ENCODE results near the gene TNFAIP8L3. TPM values are rescaled to one million over a fixed set of nuclear protein-coding genes. Genes with fewer than 3 reads are reported as not detected.

Gene TNFAIP8L3
- total and polyA plus RNA-seq, 9 of the 15 experiments (the other 6 are each of a cell fraction or from before 2014, with no cell fraction given), result 0.13 TPM; not detected in 8

DNA sequence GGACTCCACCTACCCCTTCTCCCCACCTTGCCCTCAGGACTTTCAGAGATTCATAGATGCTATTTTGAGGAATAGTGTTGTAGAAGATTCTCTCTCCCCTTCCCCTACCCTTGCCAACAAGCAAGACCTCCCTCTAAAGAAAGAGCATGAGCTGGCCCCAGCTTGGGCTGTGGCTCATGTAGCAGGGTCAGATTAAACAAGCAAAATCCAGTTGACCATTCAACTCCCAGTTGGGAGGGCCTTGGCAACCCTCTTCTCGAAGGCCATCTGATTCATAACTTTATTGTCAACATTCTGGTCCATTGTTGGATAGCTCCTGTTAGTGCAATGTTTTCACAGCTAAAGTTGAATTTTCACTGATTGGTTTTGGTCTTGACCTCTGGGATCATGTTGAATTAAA is 41.1 kb downstream of the TNFAIP8L3 start:
- WGBS (ENCODE audit: insufficient coverage, low coverage, missing lambda C conversion rate), result 13% methylated on average over 1 of the region's 1 CpG
- intact Hi-C loops (cut with micrococcal nuclease), result no loop called here
- no peaks in the 10 kb centered on the region; the same call in 2 of the 3 replicates for H3K79me2 ChIP-seq (ENCODE audit: control insufficient read depth, insufficient read depth, low read length)
- peaks cover 9% of the 10 kb centered on the region for H4K20me1 ChIP-seq (replicated peaks; ENCODE audit: control insufficient read depth, insufficient read depth, low read length)
- H3K9ac ChIP-seq (ENCODE audit: insufficient read depth in 1 of 2, low read depth in 2 of 2, low read length in 2 of 2), result no peak overlapping the region
- no peak overlapping the region for H3K4me3 ChIP-seq
- in situ Hi-C loops (cut with MboI), result no loop called here
- TF ChIP-seq BHLHE40 (IDR thresholded peaks at IDR 0.05; ENCODE audit: low read length) (no peak), ZNF224 (CRISPR knock-in tag; IDR thresholded peaks at IDR 0.05) (no peak), TCF7L2 (IDR thresholded peaks at IDR 0.05; ENCODE audit: low read depth, low read length) (no peak), ZNF644 (tag; IDR thresholded peaks at IDR 0.05; ENCODE audit: low read depth) (no peak)
- BruUV-seq (replicated peaks), result no TSS peak
- no peak for DNase-seq (ENCODE audit: extremely low read depth in 1 of 4, low spot score in 3 of 4)
- H2AFZ ChIP-seq (ENCODE audit: low read depth, low read length), result no peak overlapping the region
- ATAC-seq, result no peak
- H3K36me3 ChIP-seq (ENCODE audit: control insufficient read depth, insufficient read depth, low read length), result no peaks in the 10 kb centered on the region
- H3K27ac ChIP-seq (ENCODE audit: extremely low read depth, low read depth, low read length), result no peak overlapping the region
- H3K27me3 ChIP-seq (ENCODE audit: control insufficient read depth in 2 of 2, insufficient read depth in 2 of 2, low read length in 2 of 2), result peaks cover 2 to 5% of the 10 kb centered on the region in 2 experiments; a peak in 4 of 5 replicates
- H3K4me1 ChIP-seq (replicated peaks in 1 of 2; ENCODE audit: control insufficient read depth in 2 of 2, insufficient read depth in 2 of 2, low read length in 2 of 2), result no peaks in the 10 kb centered on the region
- H3K9me3 ChIP-seq (replicated peaks; ENCODE audit: control insufficient read depth, insufficient read depth, low read depth, low read length), result no peaks in the 10 kb centered on the region
- CTCF ChIA-PET (ENCODE audit: low intra/inter-chr PET ratio), result no interaction called here
- no peak overlapping the region for H3K4me2 ChIP-seq (ENCODE audit: insufficient read depth, low read length)
- POLR2A ChIA-PET, result interaction anchor here (0.5 to 1.5 kb wide), 3 partner anchors 10 to 204 kb away, joined by 3 read pairs; no protein-coding TSS in a partner anchor
- H3K9me1 ChIP-seq (ENCODE audit: control insufficient read depth, insufficient read depth, low read length), result no peaks in the 10 kb centered on the region
- no peak for FAIRE-seq

DNA sequence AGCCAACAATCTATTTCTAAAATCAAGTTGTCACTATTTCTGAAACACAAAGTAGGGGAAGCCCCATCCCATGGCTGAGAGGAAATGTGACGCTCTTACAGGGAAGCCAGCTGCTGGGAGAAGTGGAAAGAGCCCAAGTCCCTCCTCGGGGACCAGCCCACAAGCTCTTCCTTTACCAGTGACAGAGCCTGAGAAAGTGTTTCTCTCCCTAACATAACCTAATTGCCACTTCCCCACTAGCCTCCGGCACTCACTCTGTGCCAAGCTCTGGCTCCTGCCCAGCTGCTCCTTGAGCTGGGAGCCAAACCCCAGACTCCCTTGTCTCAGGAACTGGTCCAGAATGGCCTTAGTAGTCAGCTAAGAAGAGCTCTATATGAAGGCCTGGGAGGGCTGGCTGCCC is 42.9 kb downstream of the TNFAIP8L3 start:
- Histone ChIP-seq H3K9me3 (replicated peaks; ENCODE audit: control insufficient read depth, insufficient read depth, low read depth, low read length) (no peaks in the 10 kb centered on the region), H3K27me3 (ENCODE audit: control insufficient read depth in 2 of 2, insufficient read depth in 2 of 2, low read length in 2 of 2) (peaks cover 0 to 2% of the 10 kb centered on the region in 2 experiments; a peak in 2 of 5 replicates), H3K4me2 (ENCODE audit: insufficient read depth, low read length) (no peak overlapping the region), H3K4me3 (no peak overlapping the region), H4K20me1 (replicated peaks; ENCODE audit: control insufficient read depth, insufficient read depth, low read length) (peaks cover 9% of the 10 kb centered on the region), H2AFZ (ENCODE audit: low read depth, low read length) (no peak overlapping the region), H3K9me1 (ENCODE audit: control insufficient read depth, insufficient read depth, low read length) (no peaks in the 10 kb centered on the region), H3K4me1 (replicated peaks in 1 of 2; ENCODE audit: control insufficient read depth in 2 of 2, insufficient read depth in 2 of 2, low read length in 2 of 2) (peaks cover 0 to 3% of the 10 kb centered on the region in 2 experiments; a peak in 1 of 5 replicates), H3K9ac (ENCODE audit: insufficient read depth in 1 of 2, low read depth in 2 of 2, low read length in 2 of 2) (no peak overlapping the region), H3K36me3 (ENCODE audit: control insufficient read depth, insufficient read depth, low read length) (no peaks in the 10 kb centered on the region), H3K79me2 (ENCODE audit: control insufficient read depth, insufficient read depth, low read length) (no peaks in the 10 kb centered on the region; the same call in 2 of the 3 replicates), H3K27ac (ENCODE audit: extremely low read depth, low read depth, low read length) (no peak overlapping the region)
- FAIRE-seq (no peak), ATAC-seq (no peak), DNase-seq (ENCODE audit: extremely low read depth in 1 of 4, low spot score in 3 of 4) (no peak)
- intact Hi-C loops (cut with micrococcal nuclease), result no loop called here
- CTCF ChIA-PET (ENCODE audit: low intra/inter-chr PET ratio), result no interaction called here
- no TSS peak for BruUV-seq (replicated peaks)
- in situ Hi-C loops (cut with MboI), result no loop called here
- POLR2A ChIA-PET, result interaction anchor here (0.7 to 2.4 kb wide), 4 partner anchors 8 to 31 kb away, joined by 3 to 10 read pairs (median 4); no protein-coding TSS in a partner anchor
- WGBS (ENCODE audit: insufficient coverage, low coverage, missing lambda C conversion rate), result 31% methylated on average over 3 of the region's 3 CpGs
- TF ChIP-seq XRCC3 (IDR thresholded peaks at IDR 0.05) (no peak), MEF2D (tag; conservative IDR thresholded peaks at IDR 0.05; ENCODE audit: low read depth) (no peak), SNIP1 (IDR thresholded peaks at IDR 0.05; ENCODE audit: low read depth) (no peak), BRF1 (IDR thresholded peaks at IDR 0.05; ENCODE audit: borderline replicate concordance, extremely low read depth, insufficient read length) (no peak)
- TF ChIP-seq, protein P1, sequence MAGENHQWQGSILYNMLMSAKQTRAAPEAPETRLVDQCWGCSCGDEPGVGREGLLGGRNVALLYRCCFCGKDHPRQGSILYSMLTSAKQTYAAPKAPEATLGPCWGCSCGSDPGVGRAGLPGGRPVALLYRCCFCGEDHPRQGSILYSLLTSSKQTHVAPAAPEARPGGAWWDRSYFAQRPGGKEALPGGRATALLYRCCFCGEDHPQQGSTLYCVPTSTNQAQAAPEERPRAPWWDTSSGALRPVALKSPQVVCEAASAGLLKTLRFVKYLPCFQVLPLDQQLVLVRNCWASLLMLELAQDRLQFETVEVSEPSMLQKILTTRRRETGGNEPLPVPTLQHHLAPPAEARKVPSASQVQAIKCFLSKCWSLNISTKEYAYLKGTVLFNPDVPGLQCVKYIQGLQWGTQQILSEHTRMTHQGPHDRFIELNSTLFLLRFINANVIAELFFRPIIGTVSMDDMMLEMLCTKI (IDR thresholded peaks at IDR 0.05; ENCODE audit: partially characterized antibody), result no peak
- TF ChIP-seq, protein P2, sequence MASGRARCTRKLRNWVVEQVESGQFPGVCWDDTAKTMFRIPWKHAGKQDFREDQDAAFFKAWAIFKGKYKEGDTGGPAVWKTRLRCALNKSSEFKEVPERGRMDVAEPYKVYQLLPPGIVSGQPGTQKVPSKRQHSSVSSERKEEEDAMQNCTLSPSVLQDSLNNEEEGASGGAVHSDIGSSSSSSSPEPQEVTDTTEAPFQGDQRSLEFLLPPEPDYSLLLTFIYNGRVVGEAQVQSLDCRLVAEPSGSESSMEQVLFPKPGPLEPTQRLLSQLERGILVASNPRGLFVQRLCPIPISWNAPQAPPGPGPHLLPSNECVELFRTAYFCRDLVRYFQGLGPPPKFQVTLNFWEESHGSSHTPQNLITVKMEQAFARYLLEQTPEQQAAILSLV (tag; IDR thresholded peaks at IDR 0.05), result no peak

Data from K562 (cell line).